HG03342 (cell line): ENCODE results near the gene HSD17B1.
"Not testable (repeated sequence)": the region's sequence is repeated elsewhere in the genome, so short reads cannot be mapped to it uniquely, and the experiment has no call there.

Experiments used
- ATAC-seq: cut with Tn5 transposase; IDR thresholded peaks from one replicate; pipeline ENCODE4 v1.9.1; 2021; ENCODE audit warnings: mild to moderate bottlenecking, moderate library complexity; ENCODE audit not compliant: unreplicated experiment

The HSD17B1 gene

DNA sequence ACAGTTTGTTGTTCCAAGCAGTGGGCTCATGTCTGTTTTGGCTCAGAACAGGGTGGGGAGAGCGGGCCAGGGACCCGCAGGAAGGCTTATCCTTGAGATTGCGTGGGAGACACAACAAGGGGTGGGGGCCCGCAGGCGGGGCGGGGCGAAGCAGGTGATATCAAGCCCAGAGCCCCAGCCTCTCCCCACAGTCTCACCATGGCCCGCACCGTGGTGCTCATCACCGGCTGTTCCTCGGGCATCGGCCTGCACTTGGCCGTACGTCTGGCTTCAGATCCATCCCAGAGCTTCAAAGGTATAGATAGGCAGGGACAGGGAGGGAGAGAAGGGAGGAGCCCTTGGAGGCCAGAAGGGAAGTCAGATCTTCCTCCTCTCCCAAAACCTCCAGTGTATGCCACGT, at the start of gene HSD17B1:
Gene HSD17B1 (plus strand): TSS at position 188 of the 400 bp plus-strand sequence. CDS start 11 bp downstream, at position 199.
- ATAC-seq: not testable (repeated sequence)

DNA sequence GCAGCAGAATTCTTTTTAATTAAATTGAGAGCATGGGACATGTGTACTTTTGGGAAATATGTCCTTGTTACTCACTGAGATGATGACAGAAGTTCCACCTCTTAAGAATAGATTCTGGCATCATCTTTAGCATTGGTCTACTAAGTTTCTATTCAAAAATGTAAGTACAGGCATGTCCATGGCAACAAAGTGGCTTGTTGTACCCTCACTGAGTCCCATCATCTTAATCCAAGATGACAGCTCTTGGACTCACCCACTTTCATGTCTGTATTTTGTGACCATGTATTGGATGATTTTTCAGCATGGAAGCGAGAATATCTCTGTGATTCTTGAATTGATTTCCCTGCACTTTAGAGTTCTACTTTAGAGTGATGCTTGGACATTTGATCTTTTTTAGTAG, 49.8 kb upstream of the HSD17B1 start:
- no peak for ATAC-seq

DNA sequence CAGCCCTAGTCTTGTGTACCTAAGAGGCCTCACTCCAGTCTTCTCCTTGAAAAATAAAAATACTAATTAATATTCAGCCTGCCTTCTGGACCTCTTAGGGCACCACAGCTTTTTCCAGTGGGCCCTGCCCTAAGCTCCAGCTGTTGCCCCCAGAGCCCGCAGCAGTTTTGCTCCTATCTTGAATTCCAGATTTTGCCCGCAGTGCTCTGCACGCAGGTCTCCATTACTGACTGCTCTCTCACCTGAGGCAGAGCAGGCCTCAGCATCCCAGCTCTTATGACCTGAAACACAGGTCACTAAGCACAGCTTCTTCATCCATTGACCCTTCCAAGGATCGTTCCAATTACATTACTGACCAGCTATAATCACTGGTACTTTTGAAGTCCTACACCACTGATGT, 45.1 kb upstream of the HSD17B1 start:
- no peak for ATAC-seq

DNA sequence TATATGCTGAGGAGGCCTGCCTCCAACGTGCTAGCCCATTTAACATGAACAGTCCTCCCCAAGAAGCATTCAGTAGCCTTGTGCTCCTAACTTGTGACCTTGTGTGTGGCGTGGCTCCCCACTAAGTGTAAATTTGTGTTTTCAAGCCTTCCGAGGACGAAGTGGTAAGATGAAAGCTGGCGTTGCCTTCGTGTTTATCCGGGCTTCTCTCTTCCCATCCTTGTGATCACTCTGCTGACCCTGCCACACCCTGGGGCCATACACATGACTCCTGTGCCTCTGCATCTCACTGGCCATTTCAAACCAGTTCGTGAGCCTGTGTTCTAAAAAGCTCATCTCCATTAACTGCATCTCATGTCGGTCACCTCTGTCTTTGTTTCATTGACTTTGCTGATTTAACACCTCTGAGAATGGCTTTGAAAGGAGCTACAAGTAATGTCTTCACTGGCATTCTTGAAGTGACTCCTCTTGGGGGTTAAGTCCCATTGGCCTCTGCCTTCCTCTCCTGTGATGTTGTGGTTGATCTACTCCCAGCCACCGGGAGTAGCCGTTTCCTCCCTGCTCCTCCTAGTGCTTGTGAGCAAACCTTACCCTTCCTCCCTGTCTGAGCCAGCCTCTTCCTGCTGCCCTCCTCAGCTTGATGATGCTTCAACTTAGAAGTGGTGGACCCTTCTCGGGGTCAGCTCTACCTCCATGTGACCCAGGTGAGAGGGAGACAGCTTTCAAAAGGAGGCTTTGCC, 44.1 kb upstream of the HSD17B1 start:
- no peak for ATAC-seq

GRCh38 chr17:42509409-42509808, 43.3 kb upstream of the HSD17B1 start:
- ATAC-seq: no peak

DNA sequence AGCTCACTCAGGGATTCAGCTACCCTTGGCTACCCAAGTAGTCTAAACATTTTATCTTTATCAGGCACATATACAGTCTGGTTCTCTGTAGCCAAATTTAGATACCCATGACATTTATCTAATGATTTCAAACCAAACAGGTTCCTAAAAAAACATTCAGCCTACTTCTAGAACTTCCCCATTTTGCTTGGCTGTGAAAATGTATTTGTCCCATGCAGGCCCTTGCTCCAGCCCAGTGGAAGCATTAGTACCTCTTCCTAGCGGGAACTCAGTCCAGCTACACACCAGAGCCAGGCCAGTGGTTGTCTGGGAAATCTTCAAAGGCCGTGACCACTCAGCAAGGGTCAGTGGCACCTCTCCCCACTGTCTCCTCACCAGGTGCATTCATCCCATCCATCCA, 42.9 kb upstream of the HSD17B1 start:
- no peak for ATAC-seq

DNA sequence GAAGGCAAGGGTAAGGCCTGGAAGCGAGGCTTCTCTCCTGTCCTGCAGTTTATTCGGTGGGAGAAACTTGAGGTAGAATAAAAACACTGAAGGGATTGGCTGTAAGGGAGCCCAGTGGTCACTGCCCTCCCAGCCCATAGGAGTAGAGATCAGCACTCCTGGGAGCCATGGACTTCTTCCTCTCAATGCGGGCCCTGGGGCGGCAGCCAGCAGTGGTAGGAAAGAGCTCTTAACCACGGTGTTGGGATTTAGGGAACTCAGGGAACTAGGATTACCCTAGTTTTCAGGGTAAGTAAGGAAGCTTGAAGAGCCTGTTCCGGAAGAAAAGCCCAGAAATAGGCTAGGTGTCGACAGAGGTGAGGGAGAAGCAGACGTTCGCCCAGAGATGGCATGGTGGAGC, 40.5 kb upstream of the HSD17B1 start:
- no peak for ATAC-seq

DNA sequence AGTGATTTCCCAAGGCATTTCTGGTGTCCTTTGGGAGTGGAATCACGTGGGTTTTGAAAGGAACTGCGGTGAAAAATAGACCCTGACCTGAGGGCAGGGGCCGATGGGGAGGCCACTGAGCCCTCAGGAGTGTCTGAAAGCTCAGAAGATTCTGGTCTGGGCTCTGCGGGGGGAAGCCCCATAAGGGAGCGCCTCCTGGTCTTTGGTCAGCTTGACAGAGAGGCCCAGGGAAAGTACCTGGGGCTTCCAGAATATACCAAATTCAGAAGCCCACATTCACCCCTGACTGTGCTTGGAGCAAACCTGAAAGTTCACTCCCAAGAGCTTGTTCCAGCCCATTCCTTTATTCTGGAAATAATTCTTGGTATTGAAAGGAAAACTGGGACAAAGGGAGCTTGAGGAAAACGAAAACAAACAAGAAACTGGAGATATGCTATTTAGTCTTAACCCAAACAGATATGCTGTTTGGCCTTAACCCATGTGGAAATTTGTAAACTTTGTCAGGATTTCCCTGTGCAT, 39.9 kb upstream of the HSD17B1 start:
- ATAC-seq: no peak

- ATAC-seq: no peak
Measured at GRCh38 chr17:42513686-42514085, 39.0 kb upstream of the HSD17B1 start.

GRCh38 chr17:42514279-42514678, 38.4 kb upstream of the HSD17B1 start:
- no peak for ATAC-seq

GRCh38 chr17:42514867-42515266, 37.9 kb upstream of the HSD17B1 start:
- no peak for ATAC-seq

DNA sequence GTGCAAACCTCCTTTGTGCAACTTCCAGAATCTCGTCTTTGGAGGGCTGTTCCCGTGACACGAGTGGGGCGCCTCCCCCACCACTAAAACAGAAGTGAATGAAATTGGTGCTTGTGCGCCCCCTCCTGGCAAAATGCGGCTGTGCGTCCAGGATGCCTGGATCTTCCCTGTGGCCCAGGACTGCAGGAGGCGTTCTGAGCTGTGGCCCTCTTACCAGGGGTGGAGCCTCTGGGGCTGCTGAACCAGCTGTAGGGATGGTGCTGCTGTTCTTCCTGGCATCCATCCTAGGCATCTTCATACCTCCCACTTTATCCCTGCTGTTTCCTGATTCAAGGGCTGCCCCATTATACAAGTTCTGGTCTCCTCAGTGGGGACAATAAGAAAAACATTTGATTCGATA, 35.2 kb upstream of the HSD17B1 start:
- ATAC-seq: no peak

DNA sequence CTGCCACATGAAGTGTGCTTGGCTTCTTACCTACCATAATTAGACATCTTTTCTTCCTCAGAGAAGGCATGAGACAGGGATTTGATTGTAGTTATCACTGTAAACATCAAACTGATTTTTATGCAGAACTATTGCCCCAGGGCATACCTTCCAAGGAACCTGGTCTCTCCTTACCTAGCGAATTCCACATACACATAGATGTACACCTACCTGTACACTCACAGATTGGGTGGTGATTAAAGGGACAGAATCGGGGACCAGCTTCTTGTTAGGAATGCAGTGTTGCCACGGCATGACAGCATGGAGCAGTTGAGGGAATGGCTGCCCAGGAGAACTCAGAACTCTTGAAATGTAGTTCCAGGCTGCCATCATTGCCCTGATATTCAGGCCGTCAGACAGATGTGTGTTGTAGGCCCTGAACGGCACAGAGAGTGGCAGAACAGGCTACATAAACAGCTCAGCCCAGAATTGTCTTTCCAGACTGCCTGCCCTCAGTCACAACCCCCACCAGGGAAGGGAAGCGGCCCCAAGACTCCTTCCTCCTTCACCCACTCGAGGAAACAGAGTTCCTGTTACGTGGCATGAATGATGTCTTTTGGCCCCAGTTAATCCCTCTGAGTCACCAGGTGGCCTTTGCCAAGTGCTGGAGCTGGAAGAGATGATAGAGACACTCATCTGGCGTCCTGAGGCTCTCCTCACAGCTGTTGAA, 34.5 kb upstream of the HSD17B1 start:
- ATAC-seq: no peak

GRCh38 chr17:42518755-42519545, 33.8 kb upstream of the HSD17B1 start:
- no peak for ATAC-seq

DNA sequence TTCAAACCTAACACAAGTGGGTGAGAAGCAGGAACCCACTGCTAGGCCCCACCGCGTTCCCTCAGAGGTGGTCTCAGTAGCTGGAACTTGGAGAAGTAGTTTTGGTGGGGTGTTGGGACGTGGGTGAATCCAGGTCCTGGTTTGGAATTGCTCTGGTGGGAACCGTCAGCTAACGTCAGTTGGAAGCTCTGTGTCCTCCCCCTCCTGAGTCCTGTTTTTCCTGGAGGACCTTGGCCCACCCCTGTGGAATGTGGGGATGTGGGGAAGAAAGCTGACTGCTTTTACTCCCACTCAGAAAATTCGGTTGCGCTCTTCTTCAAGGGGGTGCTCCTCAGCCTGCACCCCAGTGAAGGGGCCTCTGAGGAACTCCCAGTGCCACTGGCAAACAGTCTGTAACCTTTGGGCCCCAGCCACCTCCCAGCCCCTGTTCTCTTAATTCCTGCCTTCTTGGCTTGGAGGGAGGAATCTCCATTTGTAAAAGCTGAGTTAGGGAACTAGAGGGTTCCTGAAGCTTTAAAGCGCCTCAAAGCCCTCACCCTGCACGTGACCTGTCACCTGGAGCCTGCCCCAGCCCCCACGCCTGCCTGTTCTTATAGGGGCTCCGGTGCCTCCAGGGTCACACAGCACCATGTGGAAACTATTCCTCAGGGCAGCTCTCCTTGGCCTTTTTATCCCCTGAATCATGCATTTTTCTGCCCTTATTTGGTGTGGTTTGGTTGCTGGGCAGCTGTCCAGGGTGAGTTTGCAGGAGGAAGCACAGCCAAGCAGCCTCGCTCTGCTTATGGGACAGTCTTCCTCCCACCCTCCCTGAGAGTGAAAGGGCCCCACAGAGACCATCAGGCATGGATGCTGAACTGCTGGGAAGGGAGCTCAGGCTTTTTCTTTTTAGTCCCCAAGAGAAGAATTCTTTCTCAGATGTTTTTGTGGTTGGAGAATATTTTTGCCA, 32.9 kb upstream of the HSD17B1 start:
- no peak for ATAC-seq

DNA sequence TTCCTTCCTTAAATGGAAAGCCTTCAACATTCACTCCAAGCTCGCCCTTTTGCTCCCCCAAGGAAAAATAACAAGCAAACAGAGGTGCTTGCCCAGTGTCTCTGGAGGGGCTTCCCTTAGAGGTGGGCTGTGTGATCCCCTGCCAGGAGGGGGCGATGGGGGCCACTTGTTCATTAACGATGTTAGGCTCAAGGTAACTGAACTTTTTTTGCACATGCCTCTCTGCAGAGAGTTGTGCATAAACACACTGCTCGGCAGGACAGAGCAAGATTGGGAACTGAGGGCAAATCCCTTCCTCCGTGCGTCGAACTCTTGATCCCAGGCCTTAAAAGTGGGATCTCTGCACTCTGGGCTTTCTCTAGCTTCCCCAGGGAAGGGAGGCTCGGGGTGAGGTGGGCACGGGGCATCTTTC, 32.2 kb upstream of the HSD17B1 start:
- no peak for ATAC-seq

DNA sequence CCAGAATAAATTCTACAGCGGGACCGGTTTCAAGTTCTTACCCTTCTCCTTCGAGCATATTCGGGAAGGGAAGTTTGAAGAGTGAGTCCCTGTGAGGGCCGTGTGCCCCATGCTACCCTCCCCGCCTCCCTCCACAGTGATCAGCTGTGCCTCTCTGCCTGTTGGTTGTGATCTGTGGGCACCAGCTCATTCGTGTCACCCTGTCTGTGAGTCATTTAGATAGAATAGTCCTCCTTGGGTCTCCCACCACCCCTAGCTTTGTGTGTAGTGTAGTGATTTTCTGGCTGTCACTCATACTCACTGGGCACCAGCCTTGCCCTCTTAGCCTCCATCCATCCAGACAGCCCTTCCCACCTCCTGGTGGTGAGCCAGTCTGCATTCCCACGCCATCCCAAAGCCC, 31.7 kb upstream of the HSD17B1 start:
- ATAC-seq: no peak

- ATAC-seq: no peak
Measured at GRCh38 chr17:42521666-42522262, 31.0 kb upstream of the HSD17B1 start.

DNA sequence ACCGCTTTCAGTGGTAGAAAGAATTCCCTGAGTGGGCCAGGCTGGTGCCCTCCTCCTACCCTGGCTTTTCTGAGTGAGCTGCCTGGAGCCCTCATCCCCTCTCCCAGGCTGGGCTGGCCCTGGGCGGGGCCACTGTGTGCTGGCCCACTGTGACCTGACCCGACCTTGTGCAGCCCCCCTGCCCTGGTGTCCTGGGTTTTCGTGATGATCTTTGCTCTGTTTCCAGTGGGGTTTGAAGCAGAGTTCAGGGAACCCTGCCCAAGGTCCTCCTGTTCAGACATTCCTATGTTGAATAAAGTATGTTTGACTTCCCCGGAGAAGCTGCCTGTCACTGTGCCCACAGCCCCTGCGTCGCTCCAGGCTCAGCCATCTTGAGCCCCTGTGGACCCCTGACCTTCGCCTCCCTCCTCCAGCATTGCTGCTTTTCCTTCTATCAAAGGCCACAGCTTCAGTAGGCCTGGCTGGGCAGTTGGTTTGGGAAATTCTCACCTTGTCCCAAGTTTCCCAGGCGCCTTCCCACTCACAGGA, 30.4 kb upstream of the HSD17B1 start:
- no peak for ATAC-seq

DNA sequence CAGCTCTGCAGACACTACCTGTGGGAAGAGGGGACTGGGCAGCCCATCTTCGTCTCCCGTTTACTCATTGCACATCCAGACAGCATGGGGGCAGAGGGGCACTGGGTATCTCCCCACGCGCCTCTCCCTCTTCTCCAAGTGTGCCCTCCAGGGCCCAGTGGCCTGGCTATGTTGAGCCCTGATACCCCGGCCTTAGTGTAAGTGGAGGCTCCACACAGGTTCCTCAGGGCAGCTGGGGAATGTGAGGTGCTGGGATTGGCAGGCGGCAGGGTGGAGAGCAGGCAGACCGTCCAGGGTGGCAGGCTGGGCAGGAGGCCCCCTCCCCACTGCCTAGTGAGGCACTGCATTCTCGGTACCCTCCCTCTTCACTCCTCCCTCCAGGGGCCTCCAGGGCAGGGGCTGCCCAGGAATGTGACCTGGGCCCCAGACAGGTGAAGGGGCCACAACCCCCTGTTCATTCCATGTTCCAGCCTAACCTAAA, 29.9 kb upstream of the HSD17B1 start:
- no peak for ATAC-seq
